HG03354 (cell line): Measurements from ENCODE around the gene DNAJC6.
"Not testable (repeated sequence)": the region's sequence is repeated elsewhere in the genome, so short reads cannot be mapped to it uniquely, and the experiment has no call there.

Source experiments
- ATAC-seq: cut with Tn5 transposase; IDR thresholded peaks from one replicate; pipeline ENCODE4 v1.9.1; 2021; ENCODE audit warnings: mild to moderate bottlenecking; ENCODE audit not compliant: unreplicated experiment, poor library complexity, severe bottlenecking

The DNAJC6 gene

GRCh38 chr1:65344171-65344814 is 35.0 kb downstream of the DNAJC6 start:
- no peak for ATAC-seq

- ATAC-seq = no peak
Measured at GRCh38 chr1:65346190-65346589, 36.8 kb downstream of the DNAJC6 start.

GRCh38 chr1:65355031-65355712 is 45.8 kb downstream of the DNAJC6 start:
- no peak for ATAC-seq

DNA sequence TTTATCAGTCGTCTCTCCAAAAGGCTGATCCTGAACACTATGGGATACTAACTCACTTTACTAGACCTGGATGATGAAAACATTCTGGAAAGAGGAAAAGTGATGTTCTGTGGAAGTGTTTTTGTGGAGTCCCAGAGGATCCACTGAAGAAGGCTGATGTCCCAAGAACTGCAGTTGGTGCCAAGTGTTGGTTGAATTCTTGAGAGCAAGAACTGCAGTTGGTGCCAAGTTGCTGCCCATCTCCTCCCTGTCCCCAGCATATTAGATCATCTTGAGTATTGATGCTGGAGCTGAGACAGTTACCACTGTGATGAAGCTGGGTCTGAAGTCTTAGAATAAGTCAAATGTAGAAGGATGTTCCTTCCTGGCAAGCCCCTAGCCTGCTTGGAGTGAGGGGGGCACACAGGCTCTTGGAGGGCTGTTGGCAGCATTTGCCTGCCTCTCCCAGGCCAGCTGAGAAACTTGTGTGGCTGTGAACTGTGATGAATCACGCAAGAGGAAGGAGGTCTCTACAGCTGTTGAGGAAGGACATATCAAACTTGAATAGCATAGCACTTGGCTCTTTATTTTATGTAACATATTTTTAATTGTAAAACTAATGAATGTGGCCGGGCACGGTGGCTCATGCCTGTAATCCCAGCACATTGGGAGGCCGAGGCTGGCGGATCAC is 48.1 kb downstream of the DNAJC6 start:
- ATAC-seq = no peak

- no peak for ATAC-seq
Measured at GRCh38 chr1:65359888-65360287, 50.5 kb downstream of the DNAJC6 start.

DNA sequence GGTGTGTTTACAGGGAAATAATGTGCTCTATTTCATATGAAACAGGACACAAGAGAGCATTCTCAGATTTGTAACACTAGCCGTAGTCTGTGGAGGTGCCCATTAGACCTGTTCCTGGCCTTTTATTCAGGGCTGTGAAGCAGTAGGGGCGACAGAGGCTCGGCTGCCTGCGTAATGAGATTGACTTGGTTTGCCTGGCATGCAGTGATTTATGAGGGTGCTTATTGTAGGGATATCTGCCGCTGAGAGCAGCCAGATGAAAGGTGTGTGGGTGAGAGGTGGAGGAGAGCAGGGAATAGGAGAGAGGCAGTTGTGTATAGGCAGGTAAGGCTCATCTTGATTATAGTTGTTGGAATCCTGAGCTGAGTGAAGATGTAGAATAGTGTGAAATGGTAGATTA is 51.3 kb downstream of the DNAJC6 start:
- ATAC-seq = no peak

GRCh38 chr1:65362545-65362944 is 53.2 kb downstream of the DNAJC6 start:
- no peak for ATAC-seq

DNA sequence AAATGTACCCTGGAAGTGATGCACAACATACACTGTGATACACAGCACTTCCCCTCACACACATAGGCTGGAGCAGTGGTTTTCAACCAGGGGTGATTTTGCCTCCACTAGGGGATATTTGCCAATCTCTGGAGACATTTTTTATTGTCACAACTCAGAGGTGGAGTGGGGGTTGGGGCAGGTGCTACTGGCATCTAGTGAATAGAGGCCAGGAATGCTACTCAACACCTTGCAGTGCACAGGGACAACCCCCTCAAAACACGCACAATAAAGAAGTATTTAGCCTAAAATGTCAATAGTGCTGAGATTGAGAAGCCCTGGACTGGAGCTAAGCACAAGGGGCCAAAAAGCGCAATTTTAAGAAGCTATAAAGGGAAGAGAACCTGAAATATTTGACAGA is 54.1 kb downstream of the DNAJC6 start:
- no peak for ATAC-seq

- no peak for ATAC-seq
Measured at GRCh38 chr1:65368403-65368802, 59.1 kb downstream of the DNAJC6 start.

DNA sequence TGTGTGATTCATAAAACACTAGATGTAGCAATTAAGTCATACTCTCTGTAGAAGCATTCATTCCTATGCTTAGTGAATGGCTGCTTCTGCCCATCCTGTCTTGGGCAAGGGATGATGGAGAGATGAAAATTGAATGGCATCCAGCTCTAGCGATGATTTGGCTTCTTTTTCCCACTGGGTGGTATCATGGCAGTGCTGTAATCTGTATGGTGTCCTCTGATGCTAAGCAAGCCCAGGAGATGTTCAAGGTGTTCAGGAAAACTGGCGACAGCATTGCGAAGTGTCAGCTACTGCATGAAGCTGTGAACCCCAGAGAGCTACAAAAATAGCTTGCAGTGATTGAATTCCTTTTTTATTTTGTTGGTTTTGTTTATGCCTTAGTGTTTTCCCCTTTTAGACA is 62.2 kb downstream of the DNAJC6 start:
- ATAC-seq = no peak

DNA sequence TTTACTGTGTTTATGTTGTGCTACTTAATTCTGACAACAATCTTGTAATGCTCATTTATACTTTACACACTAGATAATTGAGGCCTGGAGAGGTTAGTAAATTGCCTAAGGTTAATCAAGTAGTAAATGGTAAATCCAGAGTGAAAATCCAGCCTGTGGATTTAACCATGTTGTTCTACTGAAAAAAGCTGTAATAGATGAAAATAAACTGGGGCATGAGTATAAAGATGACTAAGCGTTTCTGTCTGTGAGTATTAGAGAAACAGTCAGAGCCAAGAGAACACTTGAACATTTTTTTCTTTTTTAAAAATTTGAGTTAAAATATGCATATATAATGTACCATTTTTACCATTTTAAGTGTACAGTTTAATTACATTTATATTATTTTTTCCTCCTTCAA is 63.2 kb downstream of the DNAJC6 start:
- ATAC-seq = no peak

DNA sequence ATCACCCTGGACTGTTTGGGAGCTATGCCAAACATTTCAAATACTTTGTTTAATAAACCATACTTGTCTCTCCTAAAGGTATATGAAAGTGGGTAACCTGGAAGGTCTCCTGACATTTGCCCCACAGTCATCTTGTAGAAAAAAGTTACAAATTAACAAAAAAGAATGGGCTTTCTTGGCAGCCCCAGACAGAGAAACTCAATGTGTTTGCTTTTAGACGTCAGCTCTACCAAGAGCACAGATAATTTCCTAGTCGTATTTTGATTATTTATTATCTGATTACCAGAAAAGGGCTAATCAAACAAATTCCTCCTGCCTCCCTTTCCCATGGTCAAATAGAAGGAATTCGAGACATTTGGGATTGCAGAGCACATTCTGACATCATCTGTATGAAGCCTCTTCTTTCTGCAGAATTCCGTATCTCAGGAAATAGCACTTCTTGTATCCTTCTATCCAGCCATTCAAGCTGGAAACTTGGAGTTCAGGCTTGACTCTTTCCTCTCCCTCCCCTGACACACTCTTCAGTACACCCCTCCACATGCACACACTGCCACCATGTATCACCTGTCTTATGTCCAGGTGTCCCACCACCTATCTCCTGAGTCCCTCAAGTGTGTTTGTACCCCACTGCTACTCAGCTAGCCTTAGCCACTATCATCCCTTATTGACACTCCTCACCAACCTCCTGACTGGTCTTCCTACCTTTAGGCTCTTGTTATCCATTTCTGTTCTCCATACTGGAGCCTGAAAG is 68.3 kb downstream of the DNAJC6 start:
- no peak for ATAC-seq

DNA sequence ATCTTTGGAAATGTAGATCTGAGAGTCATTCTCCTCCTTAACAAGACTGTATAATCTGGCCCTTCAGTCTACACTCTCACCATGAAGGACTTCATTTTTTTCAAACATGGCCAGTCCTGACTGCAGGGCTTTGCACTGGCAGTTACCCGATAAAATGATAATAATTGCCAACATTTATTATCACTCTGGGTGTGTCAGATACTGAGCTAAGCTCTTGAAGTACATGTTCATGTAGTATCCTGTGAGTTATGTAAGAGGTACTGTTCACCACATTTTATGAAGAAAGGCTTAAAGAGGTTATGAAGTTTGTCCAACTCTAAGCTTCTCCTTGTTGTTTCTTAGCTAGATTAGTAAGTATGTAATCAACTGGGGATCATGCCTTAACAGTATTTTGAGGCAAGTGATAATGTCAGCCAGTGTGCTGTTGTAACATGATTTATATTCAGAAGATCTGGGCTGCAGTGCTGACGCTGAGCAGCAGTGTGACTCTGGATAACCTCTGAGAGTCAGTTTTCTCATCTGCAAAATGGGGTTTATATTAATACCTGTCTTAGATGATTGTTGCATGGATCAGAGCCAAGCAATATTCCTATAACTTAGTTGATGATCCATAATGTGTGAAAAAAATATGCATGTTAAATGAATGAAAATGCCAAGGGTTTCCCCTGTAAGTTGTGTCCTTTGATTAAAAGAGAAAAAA is 69.1 kb downstream of the DNAJC6 start:
- no peak for ATAC-seq

- ATAC-seq = not testable (repeated sequence)
Measured at GRCh38 chr1:65384426-65384825, 75.1 kb downstream of the DNAJC6 start.

DNA sequence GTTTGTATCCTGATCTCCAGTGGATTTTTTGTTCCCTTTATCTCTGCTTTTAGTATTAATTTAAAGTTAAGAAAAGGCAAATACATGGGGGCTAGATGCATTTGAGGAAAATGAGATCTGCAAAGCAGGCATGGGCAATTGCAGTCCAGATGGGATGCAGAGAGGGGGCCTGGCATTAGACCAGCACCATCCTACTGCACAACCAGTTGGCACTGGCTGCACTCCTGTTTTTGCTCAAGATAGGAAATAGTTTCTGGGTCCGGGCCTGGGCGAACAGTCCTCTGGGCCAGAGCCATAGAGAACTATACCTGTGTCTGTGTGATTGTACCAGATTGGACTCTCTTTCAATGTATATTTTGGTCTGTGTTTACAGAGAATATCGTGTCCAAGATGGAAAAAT is 77.1 kb downstream of the DNAJC6 start:
- ATAC-seq = no peak

DNA sequence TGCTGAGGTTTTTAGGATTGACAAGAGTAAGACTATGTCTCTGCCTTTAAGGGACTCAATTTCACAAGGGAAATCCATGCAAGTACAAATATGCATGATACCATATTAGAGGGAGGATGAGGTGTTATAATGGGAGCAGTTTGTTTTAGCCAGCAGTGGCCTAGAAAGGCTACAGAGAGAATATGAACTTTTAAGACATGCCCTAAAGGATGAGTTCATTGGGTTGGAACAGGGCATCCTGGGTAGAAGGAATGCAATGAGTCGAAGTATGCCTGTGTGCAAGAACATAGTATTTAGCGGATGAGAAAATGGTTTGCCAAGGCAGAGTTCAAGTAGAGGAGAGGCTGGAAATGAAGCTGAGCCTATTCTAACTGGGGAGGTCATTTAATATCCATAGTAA is 78.5 kb downstream of the DNAJC6 start:
- no peak for ATAC-seq

- ATAC-seq = no peak
Measured at GRCh38 chr1:65388908-65389695, 79.8 kb downstream of the DNAJC6 start.

DNA sequence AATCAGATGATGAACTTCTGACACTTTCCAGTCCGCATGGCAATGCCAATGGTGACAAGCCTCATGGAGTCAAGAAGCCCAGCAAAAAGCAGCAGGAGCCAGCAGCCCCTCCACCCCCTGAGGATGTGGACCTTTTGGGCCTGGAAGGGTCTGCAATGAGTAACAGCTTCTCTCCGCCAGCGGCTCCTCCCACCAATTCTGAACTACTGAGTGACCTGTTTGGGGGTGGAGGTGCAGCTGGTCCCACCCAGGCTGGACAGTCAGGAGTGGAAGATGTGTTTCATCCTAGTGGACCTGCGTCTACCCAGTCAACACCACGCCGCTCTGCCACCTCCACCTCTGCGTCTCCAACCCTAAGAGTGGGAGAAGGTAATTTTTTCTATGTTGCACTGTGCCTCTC is 83.2 kb downstream of the DNAJC6 start:
- no peak for ATAC-seq

DNA sequence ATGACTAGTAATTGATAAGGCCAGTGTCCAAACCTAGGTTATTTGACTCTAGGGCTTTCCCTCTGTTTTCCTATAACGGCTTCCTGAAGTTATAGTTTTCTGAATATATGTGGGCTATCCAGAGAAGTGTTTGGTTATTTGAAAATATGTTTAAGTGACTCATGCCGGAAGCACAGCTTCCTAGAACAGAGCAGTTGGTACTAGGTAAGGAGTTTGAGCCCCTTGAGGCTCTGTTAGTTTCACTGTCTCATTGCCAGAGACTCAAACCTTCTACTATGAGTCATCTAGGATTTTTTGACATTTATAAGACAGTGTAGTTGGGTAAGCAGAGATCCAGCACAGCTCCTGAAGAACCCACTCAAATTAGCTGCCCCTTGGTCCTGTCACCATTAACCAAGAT is 84.0 kb downstream of the DNAJC6 start:
- peak; percentile 97 for ATAC-seq
